HG02610 (cell line): ENCODE measurements around the gene NEMP2.
"Not testable (repeated sequence)": the region's sequence is repeated elsewhere in the genome, so short reads cannot be mapped to it uniquely, and the experiment has no call there.

ENCODE experiments used
- ATAC-seq: cut with Tn5 transposase; IDR thresholded peaks from one replicate; pipeline ENCODE4 v1.9.1; 2021; ENCODE audit warnings: mild to moderate bottlenecking, moderate library complexity; ENCODE audit not compliant: unreplicated experiment

The NEMP2 gene

GRCh38 chr2:190494600-190495227 lies 39.8 kb downstream of the NEMP2 start:
- ATAC-seq, result not testable (repeated sequence)

- ATAC-seq, result no peak
Measured at GRCh38 chr2:190493095-190493494, 41.4 kb downstream of the NEMP2 start.

- no peak for ATAC-seq
Measured at GRCh38 chr2:190490502-190490901, 44.0 kb downstream of the NEMP2 start.

- ATAC-seq, result no peak
Measured at GRCh38 chr2:190489475-190489874, 45.0 kb downstream of the NEMP2 start.

GRCh38 chr2:190488516-190489233 lies 45.8 kb downstream of the NEMP2 start:
- ATAC-seq, result no peak

- ATAC-seq, result no peak
Measured at GRCh38 chr2:190486037-190486623, 48.4 kb downstream of the NEMP2 start.

GRCh38 chr2:190482451-190482850 lies 52.1 kb downstream of the NEMP2 start:
- no peak for ATAC-seq

- ATAC-seq, result no peak
Measured at GRCh38 chr2:190481339-190481738, 53.2 kb downstream of the NEMP2 start.

- ATAC-seq, result no peak
Measured at GRCh38 chr2:190478572-190479195, 55.8 kb downstream of the NEMP2 start.

- no peak for ATAC-seq
Measured at GRCh38 chr2:190477661-190478454, 56.7 kb downstream of the NEMP2 start.

GRCh38 chr2:190470256-190470826 lies 64.2 kb downstream of the NEMP2 start:
- no peak for ATAC-seq

- ATAC-seq, result no peak
Measured at GRCh38 chr2:190469771-190470170, 64.8 kb downstream of the NEMP2 start.

- ATAC-seq, result peak; percentile 72
Measured at GRCh38 chr2:190468814-190469569, 65.5 kb downstream of the NEMP2 start.

GRCh38 chr2:190468354-190468753 lies 66.2 kb downstream of the NEMP2 start:
- ATAC-seq, result not testable (repeated sequence)

- ATAC-seq, result peak; percentile 37
Measured at GRCh38 chr2:190467575-190468083, 66.9 kb downstream of the NEMP2 start.

GRCh38 chr2:190466819-190467446 lies 67.6 kb downstream of the NEMP2 start:
- no peak for ATAC-seq

- ATAC-seq, result peak; percentile 33
Measured at GRCh38 chr2:190465060-190465459, 69.5 kb downstream of the NEMP2 start.

- ATAC-seq, result no peak
Measured at GRCh38 chr2:190462611-190463010, 71.9 kb downstream of the NEMP2 start.

- no peak for ATAC-seq
Measured at GRCh38 chr2:190462181-190462580, 72.3 kb downstream of the NEMP2 start.
